ENCODE results near the gene PDCD10. TPM values are rescaled to one million over a fixed set of nuclear protein-coding genes. Genes with fewer than 3 reads are reported as not detected.
A peak's percentile ranks its signal among the peaks of the same experiment; 100 is the strongest.

The PDCD10 gene
- total and polyA plus RNA-seq, 4 experiments from 2014 or later: 43.8 to 133 (median 77.3) TPM

DNA sequence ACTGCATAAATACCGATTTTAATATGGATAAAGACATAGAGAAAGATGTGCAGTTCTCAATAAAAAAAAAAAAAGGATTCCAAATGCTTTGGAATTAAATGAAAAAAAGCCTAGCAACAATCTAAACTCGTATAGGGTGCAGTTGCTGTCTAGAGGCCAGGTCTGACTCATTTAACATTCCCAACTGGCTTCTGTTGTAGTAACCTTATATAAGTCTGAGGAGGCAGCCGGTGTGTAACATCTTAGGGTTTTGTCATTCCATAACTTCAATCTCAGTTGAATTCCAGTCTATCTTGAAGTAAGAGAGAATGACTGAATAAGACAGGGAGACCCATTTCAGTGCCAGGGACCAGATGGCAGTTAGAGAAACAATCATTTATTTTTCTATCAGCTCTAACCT is 6.5 kb downstream of the PDCD10 start:
- no peaks in the 10 kb centered on the region for H3K9me3 Mint-ChIP-seq
- H3K4me1 ChIP-seq (ENCODE audit: insufficient read depth, low read length): peaks cover 93% of the 10 kb centered on the region
- H3K36me3 ChIP-seq (ENCODE audit: insufficient read depth, low read length): peaks cover 6% of the 10 kb centered on the region
- no peaks in the 10 kb centered on the region for H3K9me3 ChIP-seq (ENCODE audit: control insufficient read depth in 1 of 2, low read length in 2 of 2)
- peaks cover 51 to 64% (median 57%) of the 10 kb centered on the region in 4 donors for H3K4me1 Mint-ChIP-seq
- H3K27ac Mint-ChIP-seq: peak overlapping the region in 1 of 7 donors; percentile 9
- H3K27ac ChIP-seq (ENCODE audit: low read depth, low read length): no peak overlapping the region
- no peaks in the 10 kb centered on the region for H3K27me3 ChIP-seq (ENCODE audit: insufficient read depth, low read length)
- no peak overlapping the region for H3K4me3 Mint-ChIP-seq
- intact Hi-C loops (cut with micrococcal nuclease): no loop called here
- ChIA-PET CTCF (ENCODE audit: partially characterized antibody) (interaction anchor here (2.9 kb wide), 1 partner anchor 12 kb away, joined by 7 read pairs; no protein-coding TSS in a partner anchor), POLR2A (ENCODE audit: partially characterized antibody) (no interaction called here)
- H3K27me3 Mint-ChIP-seq: no peaks in the 10 kb centered on the region
- H3K4me3 ChIP-seq (ENCODE audit: low read length in 2 of 2): no peak overlapping the region
- no peak for DNase-seq
- peaks cover 5 to 28% of the 10 kb centered on the region in 2 donors for H3K36me3 Mint-ChIP-seq

DNA sequence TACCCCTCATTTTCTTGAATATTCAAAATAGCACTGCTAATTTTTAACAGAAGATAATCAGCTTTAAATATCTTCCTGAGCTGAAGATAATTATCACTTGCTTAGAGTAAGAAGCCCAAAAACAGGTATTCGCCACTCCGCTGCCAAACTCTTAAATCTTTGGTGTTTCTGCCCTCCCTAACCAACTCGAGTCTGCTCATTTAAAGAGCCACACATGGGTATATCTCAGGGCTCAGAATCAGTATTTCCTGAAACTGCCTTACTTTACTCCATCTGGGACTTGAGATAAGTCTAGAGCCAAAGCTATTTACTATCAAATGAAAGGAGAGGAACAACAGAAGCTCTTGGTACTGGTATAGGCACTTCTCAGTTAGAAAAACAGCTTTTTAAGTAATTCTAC is 10.8 kb downstream of the PDCD10 start:
- peak overlapping the region in 2 of 7 donors; percentile 57 to 64 for H3K27ac Mint-ChIP-seq
- no peak for DNase-seq
- intact Hi-C loops (cut with micrococcal nuclease): no loop called here
- no peaks in the 10 kb centered on the region for H3K27me3 Mint-ChIP-seq
- Histone ChIP-seq H3K27me3 (ENCODE audit: insufficient read depth, low read length) (no peaks in the 10 kb centered on the region), H3K27ac (ENCODE audit: low read depth, low read length) (no peak overlapping the region), H3K9me3 (ENCODE audit: control insufficient read depth in 1 of 2, low read length in 2 of 2) (no peaks in the 10 kb centered on the region), H3K4me3 (ENCODE audit: low read length in 2 of 2) (no peak overlapping the region), H3K36me3 (ENCODE audit: insufficient read depth, low read length) (peaks cover 23% of the 10 kb centered on the region), H3K4me1 (ENCODE audit: insufficient read depth, low read length) (peaks cover 51% of the 10 kb centered on the region)
- POLR2A ChIA-PET (ENCODE audit: partially characterized antibody): interaction anchor here (0.7 to 0.8 kb wide), 2 partner anchors 10 to 12 kb away, joined by 3 read pairs; partner anchors contain the start of gene SERPINI1
- no peak overlapping the region for H3K4me3 Mint-ChIP-seq
- no peaks in the 10 kb centered on the region for H3K9me3 Mint-ChIP-seq
- CTCF ChIA-PET (ENCODE audit: partially characterized antibody): no interaction called here
- peaks cover 19 to 49% of the 10 kb centered on the region in 2 donors for H3K36me3 Mint-ChIP-seq
- H3K4me1 Mint-ChIP-seq: peaks cover 51 to 91% (median 63%) of the 10 kb centered on the region in 4 donors

DNA sequence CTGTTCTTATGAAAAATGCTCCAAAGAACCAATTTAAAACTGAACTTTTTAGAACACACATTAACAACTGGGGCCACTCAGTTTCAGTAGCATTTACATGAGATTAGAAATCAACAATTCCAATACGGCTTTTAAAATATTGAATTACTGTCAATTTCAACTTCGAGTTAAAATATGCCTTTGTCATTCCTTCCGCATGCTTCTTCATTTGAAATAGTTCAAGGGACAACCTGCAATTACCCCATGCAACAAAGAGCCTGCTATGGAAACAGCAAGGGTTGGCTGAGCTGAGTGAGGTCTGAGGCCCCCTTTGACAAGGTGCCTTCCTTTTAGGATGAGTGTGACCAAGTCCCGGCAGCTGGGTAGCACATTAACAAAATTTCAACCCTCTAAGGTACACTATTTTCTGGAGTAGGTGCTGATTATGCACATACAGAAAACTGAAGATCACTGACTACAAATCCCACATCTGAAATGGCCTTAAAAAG is 11.6 kb downstream of the PDCD10 start:
- intact Hi-C loops (cut with micrococcal nuclease): no loop called here
- Histone ChIP-seq H3K9me3 (ENCODE audit: control insufficient read depth in 1 of 2, low read length in 2 of 2) (no peaks in the 10 kb centered on the region), H3K27me3 (ENCODE audit: insufficient read depth, low read length) (no peaks in the 10 kb centered on the region), H3K4me1 (ENCODE audit: insufficient read depth, low read length) (peaks cover 43% of the 10 kb centered on the region), H3K27ac (ENCODE audit: low read depth, low read length) (no peak overlapping the region), H3K4me3 (ENCODE audit: low read length in 2 of 2) (no peak overlapping the region), H3K36me3 (ENCODE audit: insufficient read depth, low read length) (peaks cover 31% of the 10 kb centered on the region)
- H3K36me3 Mint-ChIP-seq: peaks cover 27 to 51% of the 10 kb centered on the region in 2 donors
- no peak overlapping the region for H3K4me3 Mint-ChIP-seq
- ChIA-PET POLR2A (ENCODE audit: partially characterized antibody) (interaction anchor here (0.8 kb wide), 1 partner anchor 13 kb away, joined by 3 read pairs; the partner anchor contains the start of gene SERPINI1), CTCF (ENCODE audit: partially characterized antibody) (no interaction called here)
- H3K4me1 Mint-ChIP-seq: peaks cover 48 to 83% (median 60%) of the 10 kb centered on the region in 4 donors
- peak overlapping the region in 1 of 7 donors; percentile 78 for H3K27ac Mint-ChIP-seq
- no peaks in the 10 kb centered on the region for H3K9me3 Mint-ChIP-seq
- no peaks in the 10 kb centered on the region for H3K27me3 Mint-ChIP-seq
- DNase-seq: no peak

DNA sequence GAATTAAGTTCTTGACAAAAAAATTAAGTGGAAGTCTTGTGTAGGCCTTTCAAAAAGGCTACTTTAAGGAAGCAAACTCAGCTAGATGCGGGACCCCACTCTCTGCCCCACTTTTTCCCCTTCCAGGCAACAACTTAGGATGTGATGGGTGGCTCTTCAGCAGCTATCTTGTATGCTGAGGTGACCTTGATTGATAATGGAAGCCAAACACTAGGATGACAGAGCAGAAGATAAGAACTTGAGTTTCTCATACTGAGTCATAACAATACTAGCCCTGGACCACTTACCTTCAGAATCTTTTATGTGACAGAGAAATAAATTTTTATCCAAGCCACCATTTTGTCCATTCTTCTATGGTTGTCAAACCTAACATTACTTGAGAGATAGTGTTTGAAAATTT is 16.1 kb downstream of the PDCD10 start:
- H3K27me3 Mint-ChIP-seq: no peaks in the 10 kb centered on the region
- intact Hi-C loops (cut with micrococcal nuclease): no loop called here
- Histone ChIP-seq H3K27me3 (ENCODE audit: insufficient read depth, low read length) (no peaks in the 10 kb centered on the region), H3K27ac (ENCODE audit: low read depth, low read length) (no peak overlapping the region), H3K4me3 (ENCODE audit: low read length in 2 of 2) (no peak overlapping the region), H3K36me3 (ENCODE audit: insufficient read depth, low read length) (peaks cover 29% of the 10 kb centered on the region), H3K4me1 (ENCODE audit: insufficient read depth, low read length) (peaks cover 23% of the 10 kb centered on the region), H3K9me3 (ENCODE audit: control insufficient read depth in 1 of 2, low read length in 2 of 2) (no peaks in the 10 kb centered on the region)
- POLR2A ChIA-PET (ENCODE audit: partially characterized antibody): no interaction called here
- H3K27ac Mint-ChIP-seq: peak overlapping the region in 2 of 7 donors; percentile 24 to 32
- no peak for DNase-seq
- no peaks in the 10 kb centered on the region for H3K9me3 Mint-ChIP-seq
- CTCF ChIA-PET (ENCODE audit: partially characterized antibody): no interaction called here
- H3K36me3 Mint-ChIP-seq: peaks cover 48 to 69% of the 10 kb centered on the region in 2 donors
- peaks cover 49 to 81% (median 64%) of the 10 kb centered on the region in 4 donors for H3K4me1 Mint-ChIP-seq
- no peak overlapping the region for H3K4me3 Mint-ChIP-seq

DNA sequence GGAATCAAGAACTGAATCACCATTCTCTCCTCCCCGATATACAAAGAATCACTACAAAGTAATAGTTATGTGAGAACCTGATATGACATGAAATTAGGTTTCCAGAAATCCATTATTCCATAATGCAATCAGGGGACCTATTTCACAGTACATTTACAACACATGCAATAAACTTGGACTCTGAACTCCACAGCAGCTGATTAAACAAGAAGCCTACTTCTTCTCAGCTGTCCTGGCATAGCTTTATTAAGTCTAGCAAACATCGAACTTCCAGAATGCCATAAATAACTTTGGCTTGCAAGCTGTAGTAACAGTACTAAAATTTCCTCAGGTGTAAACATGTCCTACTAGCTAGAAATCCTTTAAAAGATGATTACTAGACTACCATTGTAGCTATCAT is 17.8 kb downstream of the PDCD10 start:
- ChIA-PET POLR2A (ENCODE audit: partially characterized antibody) (interaction anchor here (2.1 kb wide), 1 partner anchor 18 kb away, joined by 6 read pairs; the partner anchor contains the start of genes PDCD10 and SERPINI1), CTCF (ENCODE audit: partially characterized antibody) (interaction anchor here (0.8 kb wide), 1 partner anchor 26 kb away, joined by 3 read pairs; no protein-coding TSS in a partner anchor)
- no peak overlapping the region for H3K27ac ChIP-seq (ENCODE audit: low read depth, low read length)
- no peak overlapping the region for H3K4me3 Mint-ChIP-seq
- H3K36me3 ChIP-seq (ENCODE audit: insufficient read depth, low read length): peaks cover 24% of the 10 kb centered on the region
- no peaks in the 10 kb centered on the region for H3K9me3 Mint-ChIP-seq
- no peak overlapping the region for H3K27ac Mint-ChIP-seq
- no peaks in the 10 kb centered on the region for H3K27me3 Mint-ChIP-seq
- H3K4me1 ChIP-seq (ENCODE audit: insufficient read depth, low read length): peaks cover 28% of the 10 kb centered on the region
- peaks cover 57 to 73% of the 10 kb centered on the region in 2 donors for H3K36me3 Mint-ChIP-seq
- intact Hi-C loops (cut with micrococcal nuclease): no loop called here
- no peaks in the 10 kb centered on the region for H3K27me3 ChIP-seq (ENCODE audit: insufficient read depth, low read length)
- DNase-seq: no peak
- no peak overlapping the region for H3K4me3 ChIP-seq (ENCODE audit: low read length in 2 of 2)
- no peaks in the 10 kb centered on the region for H3K9me3 ChIP-seq (ENCODE audit: control insufficient read depth in 1 of 2, low read length in 2 of 2)
- peaks cover 57 to 81% (median 69%) of the 10 kb centered on the region in 4 donors for H3K4me1 Mint-ChIP-seq

DNA sequence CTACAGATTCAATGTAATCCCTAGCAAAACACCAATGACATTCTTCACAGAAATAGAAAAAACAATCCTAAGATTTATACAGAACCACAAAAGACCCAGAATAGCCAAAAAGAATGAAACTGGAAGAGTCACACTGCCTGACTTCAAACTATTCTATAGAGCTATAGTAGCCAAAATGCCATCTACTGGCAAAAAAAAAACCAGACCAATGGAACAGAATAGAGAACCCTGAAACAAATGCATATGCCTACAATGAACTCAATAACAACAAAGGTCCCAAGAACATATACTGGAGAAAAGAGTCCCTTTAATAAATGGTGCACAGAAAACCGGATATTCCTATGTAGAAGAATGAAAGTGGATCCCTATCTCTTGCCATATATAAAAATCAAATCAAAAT is 19.8 kb downstream of the PDCD10 start:
- Histone ChIP-seq H3K36me3 (ENCODE audit: insufficient read depth, low read length) (peaks cover 21% of the 10 kb centered on the region), H3K27me3 (ENCODE audit: insufficient read depth, low read length) (no peaks in the 10 kb centered on the region), H3K4me3 (ENCODE audit: low read length in 2 of 2) (no peak overlapping the region), H3K9me3 (ENCODE audit: control insufficient read depth in 1 of 2, low read length in 2 of 2) (no peaks in the 10 kb centered on the region), H3K4me1 (ENCODE audit: insufficient read depth, low read length) (peaks cover 28% of the 10 kb centered on the region), H3K27ac (ENCODE audit: low read depth, low read length) (no peak overlapping the region)
- peaks cover 66 to 79% of the 10 kb centered on the region in 2 donors for H3K36me3 Mint-ChIP-seq
- no peaks in the 10 kb centered on the region for H3K9me3 Mint-ChIP-seq
- DNase-seq: no peak
- H3K4me3 Mint-ChIP-seq: peak overlapping the region in 5 of 8 donors; percentile 8 to 35 (median 18)
- H3K27me3 Mint-ChIP-seq: no peaks in the 10 kb centered on the region
- ChIA-PET POLR2A (ENCODE audit: partially characterized antibody) (no interaction called here), CTCF (ENCODE audit: partially characterized antibody) (no interaction called here)
- peaks cover 55 to 86% (median 67%) of the 10 kb centered on the region in 4 donors for H3K4me1 Mint-ChIP-seq
- peak overlapping the region in 3 of 7 donors; percentile 7 to 38 (median 18) for H3K27ac Mint-ChIP-seq
- intact Hi-C loops (cut with micrococcal nuclease): no loop called here

DNA sequence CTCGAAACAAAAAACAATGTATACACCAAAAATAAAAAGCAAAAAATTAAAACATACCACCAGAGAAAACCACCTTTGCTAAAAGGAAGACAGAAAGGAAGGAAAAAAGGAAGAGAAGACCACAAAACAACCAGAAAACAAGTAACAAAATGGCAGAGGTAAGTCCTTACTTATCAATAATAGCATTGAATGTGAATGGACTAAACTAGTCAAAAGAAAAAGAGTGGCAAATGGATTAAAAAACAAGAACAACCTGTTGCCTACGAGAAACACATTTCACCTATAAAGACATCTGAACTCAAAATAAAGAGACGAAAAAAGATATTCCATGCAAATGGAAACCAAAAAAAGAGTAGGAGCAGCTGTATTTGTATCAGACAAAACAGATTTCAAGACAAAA is 22.2 kb downstream of the PDCD10 start:
- Mint-ChIP-seq H3K9me3 (no peaks in the 10 kb centered on the region), H3K4me3 (peak overlapping the region in 4 of 8 donors; percentile 9 to 54 (median 38)), H3K36me3 (peaks cover 59 to 76% of the 10 kb centered on the region in 2 donors), H3K27me3 (no peaks in the 10 kb centered on the region), H3K27ac (peak overlapping the region in 3 of 7 donors; percentile 7 to 43 (median 41)), H3K4me1 (peaks cover 52 to 81% (median 67%) of the 10 kb centered on the region in 4 donors)
- Histone ChIP-seq H3K36me3 (ENCODE audit: insufficient read depth, low read length) (peaks cover 11% of the 10 kb centered on the region), H3K9me3 (ENCODE audit: control insufficient read depth in 1 of 2, low read length in 2 of 2) (no peaks in the 10 kb centered on the region), H3K4me1 (ENCODE audit: insufficient read depth, low read length) (peaks cover 28% of the 10 kb centered on the region), H3K27ac (ENCODE audit: low read depth, low read length) (no peak overlapping the region), H3K27me3 (ENCODE audit: insufficient read depth, low read length) (no peaks in the 10 kb centered on the region), H3K4me3 (ENCODE audit: low read length in 2 of 2) (no peak overlapping the region)
- ChIA-PET CTCF (ENCODE audit: partially characterized antibody) (interaction anchor here (1.6 kb wide), 1 partner anchor 28 kb away, joined by 5 read pairs; no protein-coding TSS in a partner anchor), POLR2A (ENCODE audit: partially characterized antibody) (no interaction called here)
- no peak for DNase-seq
- intact Hi-C loops (cut with micrococcal nuclease): no loop called here

All from CD4-positive, alpha-beta memory T cell (primary cell).